GM19397 (cell line): ENCODE results near the gene SHC4.
A peak's percentile ranks its signal among the peaks of the same experiment; 100 is the strongest.
"Not testable (repeated sequence)": the region's sequence is repeated elsewhere in the genome, so short reads cannot be mapped to it uniquely, and the experiment has no call there.

Experiments
- ATAC-seq: cut with Tn5 transposase; IDR thresholded peaks from one replicate; pipeline ENCODE4 v1.9.1; 2021; ENCODE audit warnings: mild to moderate bottlenecking, moderate library complexity; ENCODE audit not compliant: unreplicated experiment

Gene SHC4

GRCh38 chr15:48856942-48857341 is 106.8 kb downstream of the SHC4 start:
- no peak for ATAC-seq

- no peak for ATAC-seq
Measured at GRCh38 chr15:48855501-48856440, 107.9 kb downstream of the SHC4 start.

- not testable (repeated sequence) for ATAC-seq
Measured at GRCh38 chr15:48854434-48854833, 109.3 kb downstream of the SHC4 start.

- ATAC-seq: no peak
Measured at GRCh38 chr15:48851956-48852355, 111.8 kb downstream of the SHC4 start.

- ATAC-seq: no peak
Measured at GRCh38 chr15:48850648-48851047, 113.1 kb downstream of the SHC4 start.

- ATAC-seq: no peak
Measured at GRCh38 chr15:48845123-48845522, 118.6 kb downstream of the SHC4 start.

- no peak for ATAC-seq
Measured at GRCh38 chr15:48842501-48842900, 121.2 kb downstream of the SHC4 start.

- ATAC-seq: no peak
Measured at GRCh38 chr15:48834756-48835155, 129.0 kb downstream of the SHC4 start.

- ATAC-seq: no peak
Measured at GRCh38 chr15:48833526-48834239, 130.0 kb downstream of the SHC4 start.

GRCh38 chr15:48832648-48833047 is 131.1 kb downstream of the SHC4 start:
- no peak for ATAC-seq

- no peak for ATAC-seq
Measured at GRCh38 chr15:48828906-48829305, 134.8 kb downstream of the SHC4 start.

- ATAC-seq: no peak
Measured at GRCh38 chr15:48828471-48828870, 135.2 kb downstream of the SHC4 start.

GRCh38 chr15:48825075-48825474 is 138.6 kb downstream of the SHC4 start:
- ATAC-seq: no peak

GRCh38 chr15:48823706-48824105 is 140.0 kb downstream of the SHC4 start:
- ATAC-seq: no peak

GRCh38 chr15:48823237-48823636 is 140.5 kb downstream of the SHC4 start:
- no peak for ATAC-seq

- ATAC-seq: no peak
Measured at GRCh38 chr15:48814286-48814685, 149.4 kb downstream of the SHC4 start.

- no peak for ATAC-seq
Measured at GRCh38 chr15:48811325-48811958, 152.3 kb downstream of the SHC4 start.

GRCh38 chr15:48810414-48811324 is 153.1 kb downstream of the SHC4 start, which contains the start of gene CEP152:
CEP152 (minus strand) TSS chr15:48811069; CDS start chr15:48805649, 5,420 bp downstream.
- peak; percentile 98 for ATAC-seq

- ATAC-seq: no peak
Measured at GRCh38 chr15:48806151-48806550, 157.6 kb downstream of the SHC4 start.

GRCh38 chr15:48805591-48805990 is 158.1 kb downstream of the SHC4 start:
- ATAC-seq: no peak
